D721Med (cell line): ENCODE results near the gene OSCAR.
"Not testable (repeated sequence)": the region's sequence is repeated elsewhere in the genome, so short reads cannot be mapped to it uniquely, and the experiment has no call there.

Experiments used
- DNase-seq: peaks from one replicate; pipeline ENCODE4 v3.0.0; 2011; ENCODE audit warnings: low spot score; ENCODE audit not compliant: insufficient read length
- FAIRE-seq: peaks from 2 replicates; lab custom pipeline; 2011; peaks lifted over from hg19 to GRCh38; lab: Jason Lieb, UNC
- CTCF ChIP-seq: IDR thresholded peaks from 2 replicates; pipeline ENCODE4 v1.5.1; 2012; ENCODE audit warnings: mild to moderate bottlenecking, control low read depth; ENCODE audit not compliant: insufficient read depth; ENCODE audit errors: missing control alignments

Gene OSCAR

GRCh38 chr19:54096617-54097106, 3.9 kb downstream of the OSCAR start:
- no peak for DNase-seq
- TF ChIP-seq CTCF = peak; percentile 34
- no peak for FAIRE-seq

- FAIRE-seq, DNase-seq: not testable (repeated sequence)
Measured at GRCh38 chr19:54095859-54096616, 4.6 kb downstream of the OSCAR start.

- no peak for FAIRE-seq
- TF ChIP-seq CTCF = no peak
- no peak for DNase-seq
Measured at GRCh38 chr19:54095136-54095858, 5.3 kb downstream of the OSCAR start.

GRCh38 chr19:54094426-54095000, 6.1 kb downstream of the OSCAR start:
- DNase-seq (no peak), FAIRE-seq (no peak)
- TF ChIP-seq CTCF = no peak

- no peak for TF ChIP-seq CTCF
- DNase-seq (no peak), FAIRE-seq (no peak)
Measured at GRCh38 chr19:54084410-54084809, 16.2 kb downstream of the OSCAR start.

- DNase-seq (no peak), FAIRE-seq (no peak)
- TF ChIP-seq CTCF = no peak
Measured at GRCh38 chr19:54081032-54081431, 19.6 kb downstream of the OSCAR start, which contains the start of gene TARM1. Gene TARM1, minus strand, starts transcription at chr19:54081365. Its CDS starts 25 bp downstream, at chr19:54081340.

- DNase-seq = no peak
- no peak for TF ChIP-seq CTCF
- no peak for FAIRE-seq
Measured at GRCh38 chr19:54077334-54077733, 23.3 kb downstream of the OSCAR start.
